T-helper 9 cell (primary cell): Measurements from ENCODE around the gene TNFSF18.
"Not testable (repeated sequence)": the region's sequence is repeated elsewhere in the genome, so short reads cannot be mapped to it uniquely, and the experiment has no call there.

ENCODE experiments used
- DNase-seq: peaks from one replicate; pipeline ENCODE4 v3.0.0-alpha.2; 2020
- total RNA-seq, 2 donors: gene quantifications; one replicate each; lab custom pipeline; 2026; lab: John Stamatoyannopoulos, UW

The TNFSF18 gene
- 0 reads per million in 2 donors for total RNA-seq

GRCh38 chr1:173050865-173051264, at the start of gene TNFSF18:
Gene TNFSF18, minus strand, starts transcription at chr1:173050941. Its CDS starts 45 bp downstream, at chr1:173050896.
- DNase-seq, result no peak

- DNase-seq, result no peak
Observed at GRCh38 chr1:173099166-173099565, 48.4 kb upstream of the TNFSF18 start.

GRCh38 chr1:173098117-173098516, 47.4 kb upstream of the TNFSF18 start:
- no peak for DNase-seq

GRCh38 chr1:173097001-173097400, 46.3 kb upstream of the TNFSF18 start:
- DNase-seq, result no peak

GRCh38 chr1:173095632-173096031, 44.9 kb upstream of the TNFSF18 start:
- DNase-seq, result no peak

GRCh38 chr1:173094541-173094940, 43.8 kb upstream of the TNFSF18 start:
- no peak for DNase-seq

GRCh38 chr1:173093691-173094445, 43.1 kb upstream of the TNFSF18 start:
- DNase-seq, result no peak

- DNase-seq, result no peak
Observed at GRCh38 chr1:173084292-173084691, 33.6 kb upstream of the TNFSF18 start.

- no peak for DNase-seq
Observed at GRCh38 chr1:173082913-173083312, 32.2 kb upstream of the TNFSF18 start.

- not testable (repeated sequence) for DNase-seq
Observed at GRCh38 chr1:173074217-173074616, 23.5 kb upstream of the TNFSF18 start.

GRCh38 chr1:173064011-173064410, 13.3 kb upstream of the TNFSF18 start:
- DNase-seq, result no peak

GRCh38 chr1:173063171-173063570, 12.4 kb upstream of the TNFSF18 start:
- no peak for DNase-seq

- DNase-seq, result no peak
Observed at GRCh38 chr1:173062150-173062938, 11.6 kb upstream of the TNFSF18 start.

- DNase-seq, result no peak
Observed at GRCh38 chr1:173058556-173058955, 7.8 kb upstream of the TNFSF18 start.

GRCh38 chr1:173057984-173058383, 7.2 kb upstream of the TNFSF18 start:
- DNase-seq, result no peak

- no peak for DNase-seq
Observed at GRCh38 chr1:173056365-173056764, 5.6 kb upstream of the TNFSF18 start.

- DNase-seq, result no peak
Observed at GRCh38 chr1:173052681-173053196, 2.0 kb upstream of the TNFSF18 start.

GRCh38 chr1:173049322-173049633, 1.5 kb downstream of the TNFSF18 start:
- DNase-seq, result no peak

- no peak for DNase-seq
Observed at GRCh38 chr1:173048621-173049321, 2.0 kb downstream of the TNFSF18 start.

GRCh38 chr1:173044656-173045055, 6.1 kb downstream of the TNFSF18 start:
- no peak for DNase-seq

- no peak for DNase-seq
Observed at GRCh38 chr1:173043253-173043652, 7.5 kb downstream of the TNFSF18 start.

- no peak for DNase-seq
Observed at GRCh38 chr1:173042806-173043205, 7.9 kb downstream of the TNFSF18 start.

- DNase-seq, result no peak
Observed at GRCh38 chr1:173039626-173040025, 11.1 kb downstream of the TNFSF18 start.
